H1 (cell line): ENCODE measurements around the gene ST14.

Experiments
- ASH2L ChIP-seq: fragments of 200-600, 300-600 bp; sonication (generic); IDR thresholded peaks from one replicate; pipeline ENCODE4 v1.7.1; 2017; ENCODE audit warnings: low read length
- BCL11A ChIP-seq, 2 experiments: IDR thresholded peaks; one replicate each; pipeline ENCODE4 v1.6.1; 2011; ENCODE audit warnings: low read depth in 2 of 2, low read length in 2 of 2, mild to moderate bottlenecking in 2 of 2
- CREB1 ChIP-seq: IDR thresholded peaks from 2 replicates; pipeline ENCODE4 v1.6.1; 2012; ENCODE audit warnings: inconsistent platforms
- EP300 ChIP-seq, 2 experiments: IDR thresholded peaks; 1 replicate in 1 of 2; 2 replicates in 1 of 2; pipeline ENCODE4 v1.6.1; 2011 to 2012; ENCODE audit warnings: low read depth in 2 of 2, low read length in 2 of 2, mild to moderate bottlenecking in 2 of 2, borderline replicate concordance in 1 of 2, inconsistent platforms in 1 of 2, moderate library complexity in 1 of 2
- NANOG ChIP-seq: IDR thresholded peaks from 2 replicates; pipeline ENCODE4 v1.6.1; 2011; ENCODE audit warnings: low read length, low read depth, mild to moderate bottlenecking, inconsistent platforms; ENCODE audit not compliant: insufficient read depth, poor library complexity, severe bottlenecking
- POLR2AphosphoS5 ChIP-seq: IDR thresholded peaks from 2 replicates; pipeline ENCODE4 v1.6.1; 2011; ENCODE audit warnings: low read depth, low read length
- RAD21 ChIP-seq, 2 experiments: IDR thresholded peaks in 1 of 2; conservative IDR thresholded peaks in 1 of 2; 2 replicates each; pipeline ENCODE4 v1.6.1; 2011; ENCODE audit warnings: low read depth in 2 of 2, low read length in 2 of 2, improper control_type of control experiment in 1 of 2, inconsistent platforms in 1 of 2, mild to moderate bottlenecking in 1 of 2, moderate library complexity in 1 of 2
- RFX5 ChIP-seq: IDR thresholded peaks from 2 replicates; pipeline ENCODE4 v1.6.1; 2011; ENCODE audit warnings: low read depth, low read length, improper control_type of control experiment, borderline replicate concordance
- TBP ChIP-seq: IDR thresholded peaks from 2 replicates; pipeline ENCODE4 v1.6.1; 2011; ENCODE audit warnings: low read depth, low read length, improper control_type of control experiment
- ZNF274 ChIP-seq: IDR thresholded peaks from 2 replicates; pipeline ENCODE4 v1.7.0; 2012; ENCODE audit warnings: low read length, borderline replicate concordance; ENCODE audit errors: extremely low read depth
- TF ChIP-seq, protein P1 (sequence below), 3 experiments: IDR thresholded peaks; 1 replicate in 2 of 3; 2 replicates in 1 of 3; pipeline versions ENCODE4 v1.5.1 to v1.6.1; 2011; ENCODE audit warnings: low read length in 3 of 3, mild to moderate bottlenecking in 3 of 3, inconsistent platforms in 2 of 3, low read depth in 1 of 3, moderate library complexity in 1 of 3; ENCODE audit not compliant: insufficient read depth in 1 of 3; ENCODE audit errors: control extremely low read depth in 1 of 3
- TF ChIP-seq, protein P2 (sequence below): fragments of 300-600 bp; sonication (generic); IDR thresholded peaks from 2 replicates; pipeline ENCODE4 v1.7.1; 2012; ENCODE audit warnings: low read length, moderate library complexity, mild to moderate bottlenecking, inconsistent platforms; ENCODE audit not compliant: insufficient replicate concordance
- TF ChIP-seq, protein P3 (sequence below): IDR thresholded peaks from 2 replicates; pipeline ENCODE4 v1.6.1; 2011; ENCODE audit warnings: low read depth, mild to moderate bottlenecking, low read length; ENCODE audit not compliant: insufficient read depth

DNA sequence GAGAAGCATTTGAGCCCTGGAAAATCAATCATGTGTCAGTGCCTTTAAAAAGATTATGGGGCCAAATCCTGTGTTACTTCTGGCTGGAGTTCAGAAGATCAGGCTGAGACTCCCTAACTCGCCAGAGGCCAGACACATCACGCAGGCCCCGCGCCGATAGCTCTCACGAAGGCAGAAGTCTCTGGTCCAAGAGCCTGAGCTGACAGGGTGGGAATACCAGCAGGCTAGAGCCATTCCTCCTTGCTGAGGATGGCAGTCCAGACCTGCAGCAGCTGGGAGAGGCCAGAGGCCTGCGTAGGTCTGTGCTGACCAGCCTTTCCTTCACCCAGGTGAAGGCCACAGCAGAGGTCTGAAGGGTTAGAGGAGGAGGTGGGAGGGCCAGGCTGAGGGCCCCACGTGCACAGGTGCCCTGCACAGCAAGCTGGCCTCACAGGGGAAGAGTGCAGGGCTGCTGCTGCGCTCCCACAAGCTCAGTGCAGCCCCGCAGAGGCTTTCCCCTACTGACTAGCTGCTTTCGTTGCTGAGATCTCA lies 52.9 kb downstream of the ST14 start:
- TF ChIP-seq, protein P1, sequence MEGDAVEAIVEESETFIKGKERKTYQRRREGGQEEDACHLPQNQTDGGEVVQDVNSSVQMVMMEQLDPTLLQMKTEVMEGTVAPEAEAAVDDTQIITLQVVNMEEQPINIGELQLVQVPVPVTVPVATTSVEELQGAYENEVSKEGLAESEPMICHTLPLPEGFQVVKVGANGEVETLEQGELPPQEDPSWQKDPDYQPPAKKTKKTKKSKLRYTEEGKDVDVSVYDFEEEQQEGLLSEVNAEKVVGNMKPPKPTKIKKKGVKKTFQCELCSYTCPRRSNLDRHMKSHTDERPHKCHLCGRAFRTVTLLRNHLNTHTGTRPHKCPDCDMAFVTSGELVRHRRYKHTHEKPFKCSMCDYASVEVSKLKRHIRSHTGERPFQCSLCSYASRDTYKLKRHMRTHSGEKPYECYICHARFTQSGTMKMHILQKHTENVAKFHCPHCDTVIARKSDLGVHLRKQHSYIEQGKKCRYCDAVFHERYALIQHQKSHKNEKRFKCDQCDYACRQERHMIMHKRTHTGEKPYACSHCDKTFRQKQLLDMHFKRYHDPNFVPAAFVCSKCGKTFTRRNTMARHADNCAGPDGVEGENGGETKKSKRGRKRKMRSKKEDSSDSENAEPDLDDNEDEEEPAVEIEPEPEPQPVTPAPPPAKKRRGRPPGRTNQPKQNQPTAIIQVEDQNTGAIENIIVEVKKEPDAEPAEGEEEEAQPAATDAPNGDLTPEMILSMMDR (IDR thresholded peaks at IDR 0.05; ENCODE audit: control extremely low read depth in 1 of 3, insufficient read depth in 1 of 3, low read depth in 1 of 3, low read length in 3 of 3): no peak
- no peak for TF ChIP-seq EP300 (IDR thresholded peaks at IDR 0.05; ENCODE audit: borderline replicate concordance in 1 of 2, low read depth in 2 of 2, low read length in 2 of 2)
- TF ChIP-seq BCL11A (IDR thresholded peaks at IDR 0.05; ENCODE audit: low read depth in 2 of 2, low read length in 2 of 2): no peak
- TF ChIP-seq, protein P2, sequence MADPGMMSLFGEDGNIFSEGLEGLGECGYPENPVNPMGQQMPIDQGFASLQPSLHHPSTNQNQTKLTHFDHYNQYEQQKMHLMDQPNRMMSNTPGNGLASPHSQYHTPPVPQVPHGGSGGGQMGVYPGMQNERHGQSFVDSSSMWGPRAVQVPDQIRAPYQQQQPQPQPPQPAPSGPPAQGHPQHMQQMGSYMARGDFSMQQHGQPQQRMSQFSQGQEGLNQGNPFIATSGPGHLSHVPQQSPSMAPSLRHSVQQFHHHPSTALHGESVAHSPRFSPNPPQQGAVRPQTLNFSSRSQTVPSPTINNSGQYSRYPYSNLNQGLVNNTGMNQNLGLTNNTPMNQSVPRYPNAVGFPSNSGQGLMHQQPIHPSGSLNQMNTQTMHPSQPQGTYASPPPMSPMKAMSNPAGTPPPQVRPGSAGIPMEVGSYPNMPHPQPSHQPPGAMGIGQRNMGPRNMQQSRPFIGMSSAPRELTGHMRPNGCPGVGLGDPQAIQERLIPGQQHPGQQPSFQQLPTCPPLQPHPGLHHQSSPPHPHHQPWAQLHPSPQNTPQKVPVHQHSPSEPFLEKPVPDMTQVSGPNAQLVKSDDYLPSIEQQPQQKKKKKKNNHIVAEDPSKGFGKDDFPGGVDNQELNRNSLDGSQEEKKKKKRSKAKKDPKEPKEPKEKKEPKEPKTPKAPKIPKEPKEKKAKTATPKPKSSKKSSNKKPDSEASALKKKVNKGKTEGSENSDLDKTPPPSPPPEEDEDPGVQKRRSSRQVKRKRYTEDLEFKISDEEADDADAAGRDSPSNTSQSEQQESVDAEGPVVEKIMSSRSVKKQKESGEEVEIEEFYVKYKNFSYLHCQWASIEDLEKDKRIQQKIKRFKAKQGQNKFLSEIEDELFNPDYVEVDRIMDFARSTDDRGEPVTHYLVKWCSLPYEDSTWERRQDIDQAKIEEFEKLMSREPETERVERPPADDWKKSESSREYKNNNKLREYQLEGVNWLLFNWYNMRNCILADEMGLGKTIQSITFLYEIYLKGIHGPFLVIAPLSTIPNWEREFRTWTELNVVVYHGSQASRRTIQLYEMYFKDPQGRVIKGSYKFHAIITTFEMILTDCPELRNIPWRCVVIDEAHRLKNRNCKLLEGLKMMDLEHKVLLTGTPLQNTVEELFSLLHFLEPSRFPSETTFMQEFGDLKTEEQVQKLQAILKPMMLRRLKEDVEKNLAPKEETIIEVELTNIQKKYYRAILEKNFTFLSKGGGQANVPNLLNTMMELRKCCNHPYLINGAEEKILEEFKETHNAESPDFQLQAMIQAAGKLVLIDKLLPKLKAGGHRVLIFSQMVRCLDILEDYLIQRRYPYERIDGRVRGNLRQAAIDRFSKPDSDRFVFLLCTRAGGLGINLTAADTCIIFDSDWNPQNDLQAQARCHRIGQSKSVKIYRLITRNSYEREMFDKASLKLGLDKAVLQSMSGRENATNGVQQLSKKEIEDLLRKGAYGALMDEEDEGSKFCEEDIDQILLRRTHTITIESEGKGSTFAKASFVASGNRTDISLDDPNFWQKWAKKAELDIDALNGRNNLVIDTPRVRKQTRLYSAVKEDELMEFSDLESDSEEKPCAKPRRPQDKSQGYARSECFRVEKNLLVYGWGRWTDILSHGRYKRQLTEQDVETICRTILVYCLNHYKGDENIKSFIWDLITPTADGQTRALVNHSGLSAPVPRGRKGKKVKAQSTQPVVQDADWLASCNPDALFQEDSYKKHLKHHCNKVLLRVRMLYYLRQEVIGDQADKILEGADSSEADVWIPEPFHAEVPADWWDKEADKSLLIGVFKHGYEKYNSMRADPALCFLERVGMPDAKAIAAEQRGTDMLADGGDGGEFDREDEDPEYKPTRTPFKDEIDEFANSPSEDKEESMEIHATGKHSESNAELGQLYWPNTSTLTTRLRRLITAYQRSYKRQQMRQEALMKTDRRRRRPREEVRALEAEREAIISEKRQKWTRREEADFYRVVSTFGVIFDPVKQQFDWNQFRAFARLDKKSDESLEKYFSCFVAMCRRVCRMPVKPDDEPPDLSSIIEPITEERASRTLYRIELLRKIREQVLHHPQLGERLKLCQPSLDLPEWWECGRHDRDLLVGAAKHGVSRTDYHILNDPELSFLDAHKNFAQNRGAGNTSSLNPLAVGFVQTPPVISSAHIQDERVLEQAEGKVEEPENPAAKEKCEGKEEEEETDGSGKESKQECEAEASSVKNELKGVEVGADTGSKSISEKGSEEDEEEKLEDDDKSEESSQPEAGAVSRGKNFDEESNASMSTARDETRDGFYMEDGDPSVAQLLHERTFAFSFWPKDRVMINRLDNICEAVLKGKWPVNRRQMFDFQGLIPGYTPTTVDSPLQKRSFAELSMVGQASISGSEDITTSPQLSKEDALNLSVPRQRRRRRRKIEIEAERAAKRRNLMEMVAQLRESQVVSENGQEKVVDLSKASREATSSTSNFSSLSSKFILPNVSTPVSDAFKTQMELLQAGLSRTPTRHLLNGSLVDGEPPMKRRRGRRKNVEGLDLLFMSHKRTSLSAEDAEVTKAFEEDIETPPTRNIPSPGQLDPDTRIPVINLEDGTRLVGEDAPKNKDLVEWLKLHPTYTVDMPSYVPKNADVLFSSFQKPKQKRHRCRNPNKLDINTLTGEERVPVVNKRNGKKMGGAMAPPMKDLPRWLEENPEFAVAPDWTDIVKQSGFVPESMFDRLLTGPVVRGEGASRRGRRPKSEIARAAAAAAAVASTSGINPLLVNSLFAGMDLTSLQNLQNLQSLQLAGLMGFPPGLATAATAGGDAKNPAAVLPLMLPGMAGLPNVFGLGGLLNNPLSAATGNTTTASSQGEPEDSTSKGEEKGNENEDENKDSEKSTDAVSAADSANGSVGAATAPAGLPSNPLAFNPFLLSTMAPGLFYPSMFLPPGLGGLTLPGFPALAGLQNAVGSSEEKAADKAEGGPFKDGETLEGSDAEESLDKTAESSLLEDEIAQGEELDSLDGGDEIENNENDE: no peak
- TF ChIP-seq NANOG: no peak
- no peak for TF ChIP-seq ZNF274
- TF ChIP-seq RAD21 (IDR thresholded peaks at IDR 0.05 in 1 of 2, conservative IDR thresholded peaks at IDR 0.05 in 1 of 2; ENCODE audit: low read depth in 2 of 2, low read length in 2 of 2): no peak
- no peak for TF ChIP-seq ASH2L
- no peak for TF ChIP-seq CREB1
- TF ChIP-seq POLR2AphosphoS5: no peak
- no peak for TF ChIP-seq RFX5
- TF ChIP-seq, protein P3, sequence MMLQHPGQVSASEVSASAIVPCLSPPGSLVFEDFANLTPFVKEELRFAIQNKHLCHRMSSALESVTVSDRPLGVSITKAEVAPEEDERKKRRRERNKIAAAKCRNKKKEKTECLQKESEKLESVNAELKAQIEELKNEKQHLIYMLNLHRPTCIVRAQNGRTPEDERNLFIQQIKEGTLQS: no peak
- TF ChIP-seq TBP: no peak
